CD4-positive, CD25-positive, alpha-beta regulatory T cell (primary cell): ENCODE measurements around the gene TCF4. TPM values are rescaled to one million over a fixed set of nuclear protein-coding genes. Genes with fewer than 3 reads are reported as not detected.

Experiments
- ATAC-seq, 2 donors: fragments of 150-1000 bp; cut with Tn5 transposase; one replicate each; pipeline ENCODE4 v1.10.0; 2021; ENCODE audit warnings: low read depth in 2 of 2, moderate number of reproducible peaks in 2 of 2, moderate library complexity in 1 of 2
- DNase-seq, 3 donors: peaks; one replicate each; pipeline versions ENCODE4 v3.0.0 to v3.0.0-alpha.2; 2012 to 2022; ENCODE audit warnings: mixed read lengths in 1 of 3
- H3K27ac ChIP-seq: one replicate; pipeline ENCODE4 v1.7.0; 2013; ENCODE audit warnings: mild to moderate bottlenecking, low read length; ENCODE audit not compliant: insufficient read depth, poor library complexity, severe bottlenecking
- H3K27me3 ChIP-seq: one replicate; pipeline ENCODE4 v1.7.0; 2013; ENCODE audit warnings: low read length; ENCODE audit not compliant: control insufficient read depth, insufficient read depth
- H3K36me3 ChIP-seq: one replicate; pipeline ENCODE4 v1.7.0; 2013; ENCODE audit warnings: mild to moderate bottlenecking, low read length, moderate library complexity; ENCODE audit not compliant: control insufficient read depth, insufficient read depth
- H3K4me1 ChIP-seq: 2 replicates; pipeline ENCODE4 v1.7.0; 2013; ENCODE audit warnings: mild to moderate bottlenecking, low read length; ENCODE audit not compliant: insufficient read depth, control insufficient read depth, poor library complexity, severe bottlenecking
- H3K4me3 ChIP-seq: one replicate; pipeline ENCODE4 v1.7.0; 2013; ENCODE audit warnings: low read depth, mild to moderate bottlenecking, low read length, moderate library complexity
- H3K9me3 ChIP-seq, 2 experiments: 1 replicate in 1 of 2; 2 replicates in 1 of 2; pipeline ENCODE4 v1.7.0; 2013; ENCODE audit warnings: low read length in 2 of 2, mild to moderate bottlenecking in 1 of 2, moderate library complexity in 1 of 2; ENCODE audit not compliant: control insufficient read depth in 2 of 2
- H3K27ac Mint-ChIP-seq, 3 donors: one replicate each; pipeline ENCODE4 v1.8.0; 2020 to 2022; ENCODE audit warnings: mild to moderate bottlenecking in 3 of 3, mixed read lengths in 3 of 3, moderate library complexity in 2 of 3
- H3K27me3 Mint-ChIP-seq: one replicate; pipeline ENCODE4 v1.8.0; 2022; ENCODE audit warnings: mild to moderate bottlenecking, mixed read lengths
- H3K36me3 Mint-ChIP-seq: one replicate; pipeline ENCODE4 v1.8.0; 2020; ENCODE audit warnings: mixed read lengths
- H3K4me1 Mint-ChIP-seq, 4 donors: one replicate each; pipeline ENCODE4 v1.8.0; 2020 to 2022; ENCODE audit warnings: mixed read lengths in 4 of 4, mild to moderate bottlenecking in 1 of 4
- H3K4me3 Mint-ChIP-seq, 4 donors: one replicate each; pipeline ENCODE4 v1.8.0; 2020 to 2022; ENCODE audit warnings: mild to moderate bottlenecking in 4 of 4, mixed read lengths in 4 of 4, moderate library complexity in 3 of 4
- H3K9me3 Mint-ChIP-seq, 7 donors: one replicate each; pipeline ENCODE4 v1.8.0; 2020 to 2022; ENCODE audit warnings: mixed read lengths in 7 of 7, mild to moderate bottlenecking in 3 of 7, moderate library complexity in 2 of 7
- polyA plus RNA-seq, 4 donors: library from polyadenylated mRNA; unstranded; fragments of 300-500 nt; fragmentation: Illumina TruSeq; gene quantifications; one replicate each; pipeline ENCODE4 v1.2.3, GENCODE V29; 2021
- total RNA-seq: library from RNA; stranded (reverse); gene quantifications from one replicate; pipeline ENCODE4 v1.2.3, GENCODE V29; 2022

TCF4 gene
- total and polyA plus RNA-seq, 5 donors from 2014 or later = 0.06 to 2.4 (median 0.92) TPM

GRCh38 chr18:55453186-55453585, 134.8 kb downstream of the TCF4 start:
- DNase-seq (no peak), ATAC-seq (no peak)
- peak overlapping the region in 1 of 3 donors; percentile 38 for H3K27ac Mint-ChIP-seq

GRCh38 chr18:55452123-55452611, 135.8 kb downstream of the TCF4 start:
- no peak overlapping the region for H3K27ac Mint-ChIP-seq
- DNase-seq (no peak), ATAC-seq (no peak)
- H3K4me3 Mint-ChIP-seq = no peak overlapping the region
- H3K9me3 Mint-ChIP-seq = peaks cover 0 to 2% (median 0%) of the 10 kb centered on the region in 7 donors
- Histone ChIP-seq H3K9me3 (no peaks in the 10 kb centered on the region), H3K4me3 (no peak overlapping the region), H3K27ac (no peak overlapping the region), H3K27me3 (no peaks in the 10 kb centered on the region), H3K4me1 (no peaks in the 10 kb centered on the region), H3K36me3 (no peaks in the 10 kb centered on the region)
- H3K4me1 Mint-ChIP-seq = peaks cover 0 to 2% (median 0%) of the 10 kb centered on the region in 4 donors
- no peaks in the 10 kb centered on the region for H3K36me3 Mint-ChIP-seq
- no peaks in the 10 kb centered on the region for H3K27me3 Mint-ChIP-seq

More at GRCh38 chr18:55453186-55453585, 134.8 kb downstream of the TCF4 start:
- H3K27me3 ChIP-seq = no peaks in the 10 kb centered on the region
- no peaks in the 10 kb centered on the region for H3K36me3 Mint-ChIP-seq
- no peak overlapping the region for H3K27ac ChIP-seq
- H3K4me1 ChIP-seq = no peaks in the 10 kb centered on the region
- H3K9me3 ChIP-seq = no peaks in the 10 kb centered on the region
- no peaks in the 10 kb centered on the region for H3K27me3 Mint-ChIP-seq
- H3K36me3 ChIP-seq = no peaks in the 10 kb centered on the region
- H3K4me1 Mint-ChIP-seq = peaks cover 0 to 2% (median 0%) of the 10 kb centered on the region in 4 donors
- H3K4me3 ChIP-seq = no peak overlapping the region
- H3K4me3 Mint-ChIP-seq = no peak overlapping the region
- peaks cover 0 to 2% (median 0%) of the 10 kb centered on the region in 7 donors for H3K9me3 Mint-ChIP-seq

GRCh38 chr18:55449412-55450140, 138.4 kb downstream of the TCF4 start:
- Histone ChIP-seq H3K9me3 (no peaks in the 10 kb centered on the region), H3K36me3 (no peaks in the 10 kb centered on the region), H3K27me3 (no peaks in the 10 kb centered on the region), H3K4me1 (no peaks in the 10 kb centered on the region), H3K4me3 (no peak overlapping the region), H3K27ac (no peak overlapping the region)
- no peak overlapping the region for H3K4me3 Mint-ChIP-seq
- H3K27me3 Mint-ChIP-seq = no peaks in the 10 kb centered on the region
- H3K9me3 Mint-ChIP-seq = peaks cover 0 to 8% (median 3%) of the 10 kb centered on the region in 7 donors
- H3K4me1 Mint-ChIP-seq = no peaks in the 10 kb centered on the region
- ATAC-seq = no peak
- no peak for DNase-seq
- no peaks in the 10 kb centered on the region for H3K36me3 Mint-ChIP-seq
- H3K27ac Mint-ChIP-seq = no peak overlapping the region

GRCh38 chr18:55448420-55448819, 139.6 kb downstream of the TCF4 start:
- no peak overlapping the region for H3K27ac ChIP-seq
- H3K27me3 Mint-ChIP-seq = no peaks in the 10 kb centered on the region
- no peak for DNase-seq
- H3K9me3 ChIP-seq = no peaks in the 10 kb centered on the region
- H3K4me1 Mint-ChIP-seq = no peaks in the 10 kb centered on the region
- H3K4me1 ChIP-seq = no peaks in the 10 kb centered on the region
- no peaks in the 10 kb centered on the region for H3K36me3 ChIP-seq
- H3K9me3 Mint-ChIP-seq = peaks cover 2 to 8% (median 4%) of the 10 kb centered on the region in 7 donors
- no peak for ATAC-seq
- H3K27ac Mint-ChIP-seq = no peak overlapping the region
- no peaks in the 10 kb centered on the region for H3K27me3 ChIP-seq
- no peaks in the 10 kb centered on the region for H3K36me3 Mint-ChIP-seq
- no peak overlapping the region for H3K4me3 ChIP-seq
- H3K4me3 Mint-ChIP-seq = no peak overlapping the region

GRCh38 chr18:55447672-55448018, 140.3 kb downstream of the TCF4 start:
- ATAC-seq = no peak
- Mint-ChIP-seq H3K4me3 (no peak overlapping the region), H3K27ac (no peak overlapping the region), H3K4me1 (no peaks in the 10 kb centered on the region), H3K27me3 (no peaks in the 10 kb centered on the region), H3K36me3 (no peaks in the 10 kb centered on the region), H3K9me3 (peaks cover 2 to 8% (median 4%) of the 10 kb centered on the region in 7 donors)
- H3K27ac ChIP-seq = no peak overlapping the region
- no peaks in the 10 kb centered on the region for H3K36me3 ChIP-seq
- no peak overlapping the region for H3K4me3 ChIP-seq
- H3K9me3 ChIP-seq = no peaks in the 10 kb centered on the region
- DNase-seq = no peak
- no peaks in the 10 kb centered on the region for H3K27me3 ChIP-seq
- H3K4me1 ChIP-seq = no peaks in the 10 kb centered on the region

- DNase-seq (no peak), ATAC-seq (no peak)
- no peaks in the 10 kb centered on the region for H3K9me3 ChIP-seq
- no peaks in the 10 kb centered on the region for H3K36me3 ChIP-seq
- Mint-ChIP-seq H3K4me3 (no peak overlapping the region), H3K27me3 (no peaks in the 10 kb centered on the region), H3K9me3 (peaks cover 2 to 8% (median 4%) of the 10 kb centered on the region in 7 donors), H3K36me3 (no peaks in the 10 kb centered on the region), H3K27ac (no peak overlapping the region), H3K4me1 (no peaks in the 10 kb centered on the region)
- H3K27me3 ChIP-seq = no peaks in the 10 kb centered on the region
- no peaks in the 10 kb centered on the region for H3K4me1 ChIP-seq
- H3K27ac ChIP-seq = no peak overlapping the region
- H3K4me3 ChIP-seq = no peak overlapping the region
Measured at GRCh38 chr18:55446996-55447671, 140.9 kb downstream of the TCF4 start.

- Mint-ChIP-seq H3K4me1 (peaks cover 0 to 2% (median 0%) of the 10 kb centered on the region in 4 donors), H3K4me3 (no peak overlapping the region), H3K9me3 (peaks cover 0 to 8% (median 7%) of the 10 kb centered on the region in 7 donors), H3K27ac (peak overlapping the region in 1 of 3 donors; percentile 62), H3K36me3 (no peaks in the 10 kb centered on the region), H3K27me3 (no peaks in the 10 kb centered on the region)
- H3K36me3 ChIP-seq = no peaks in the 10 kb centered on the region
- no peaks in the 10 kb centered on the region for H3K4me1 ChIP-seq
- no peaks in the 10 kb centered on the region for H3K27me3 ChIP-seq
- ATAC-seq (no peak), DNase-seq (no peak)
- H3K4me3 ChIP-seq = no peak overlapping the region
- no peaks in the 10 kb centered on the region for H3K9me3 ChIP-seq
- no peak overlapping the region for H3K27ac ChIP-seq
Measured at GRCh38 chr18:55444536-55444935, 143.5 kb downstream of the TCF4 start.
